GM19099 (cell line): ENCODE measurements around the gene GAB2.

ENCODE experiments used
- POLR2A ChIP-seq: IDR thresholded peaks from 3 replicates; pipeline ENCODE4 v1.6.1; 2011; ENCODE audit warnings: low read depth; ENCODE audit not compliant: insufficient read length; ENCODE audit errors: extremely low read depth

The GAB2 gene

GRCh38 chr11:78201096-78201818 is 216.4 kb downstream of the GAB2 start:
- no peak for TF ChIP-seq POLR2A

GRCh38 chr11:78200553-78200952 is 217.1 kb downstream of the GAB2 start:
- TF ChIP-seq POLR2A: no peak

DNA sequence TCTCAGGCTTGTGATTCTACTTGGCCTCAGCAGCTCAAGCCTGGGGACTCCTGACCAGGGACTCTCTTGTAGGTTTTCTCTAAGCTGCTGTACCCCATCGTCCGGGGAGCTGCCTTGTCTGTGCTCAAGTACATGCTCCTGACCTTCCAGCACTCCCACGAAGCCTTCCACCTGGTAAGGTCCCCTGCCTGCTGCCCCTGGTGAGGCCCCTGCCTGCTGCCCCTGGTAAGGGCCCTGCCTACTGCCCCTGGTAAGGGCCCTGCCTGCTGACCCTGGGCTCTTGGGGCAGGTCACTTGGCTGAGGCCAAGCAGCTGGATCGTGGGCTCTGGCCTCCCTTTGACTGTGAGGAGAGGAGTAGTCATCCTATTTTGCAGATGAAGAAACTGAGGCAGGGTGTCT is 217.6 kb downstream of the GAB2 start:
- no peak for TF ChIP-seq POLR2A

DNA sequence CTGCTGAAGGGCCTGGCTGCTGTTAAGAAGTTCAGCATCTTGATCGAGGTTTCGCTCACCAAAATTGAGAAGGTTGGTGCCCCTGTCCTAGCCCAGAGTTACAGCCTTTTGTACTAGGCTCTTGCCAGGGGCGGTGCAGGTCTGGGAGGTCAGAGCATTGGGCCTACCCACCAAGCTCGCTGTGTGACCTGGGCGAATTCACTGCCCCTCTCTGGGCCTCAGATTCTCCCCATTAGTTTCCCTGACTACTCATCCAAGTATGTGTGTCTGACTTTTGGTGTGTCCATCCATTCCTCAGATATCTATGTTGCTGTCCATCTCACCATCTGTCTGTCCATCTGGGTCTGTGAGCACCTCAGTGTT is 218.0 kb downstream of the GAB2 start:
- TF ChIP-seq POLR2A: no peak

GRCh38 chr11:78199015-78199652 is 218.5 kb downstream of the GAB2 start:
- TF ChIP-seq POLR2A: no peak

- no peak for TF ChIP-seq POLR2A
Observed at GRCh38 chr11:78197816-78198215, 219.8 kb downstream of the GAB2 start.

DNA sequence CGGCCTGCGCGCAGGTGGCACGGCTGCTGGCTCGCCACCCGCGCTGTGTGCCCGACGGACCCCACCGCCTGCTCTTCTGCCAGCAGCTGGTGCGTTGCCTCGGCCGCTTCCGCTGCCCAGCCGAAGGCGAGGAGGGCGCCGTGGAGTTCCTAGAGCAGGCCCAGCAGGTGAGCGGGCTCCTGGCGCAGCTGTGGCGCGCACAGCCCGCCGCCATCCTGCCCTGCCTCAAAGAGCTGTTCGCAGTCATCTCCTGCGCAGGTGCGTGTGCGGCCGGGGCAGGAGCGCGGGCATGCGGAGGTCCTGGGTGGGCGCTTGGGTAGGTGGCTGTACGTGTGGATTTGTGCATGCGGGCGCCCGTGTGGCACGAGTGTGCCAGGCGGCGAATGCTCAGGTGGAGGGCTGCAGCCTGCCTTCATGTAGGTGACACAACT is 220.9 kb downstream of the GAB2 start:
- no peak for TF ChIP-seq POLR2A

DNA sequence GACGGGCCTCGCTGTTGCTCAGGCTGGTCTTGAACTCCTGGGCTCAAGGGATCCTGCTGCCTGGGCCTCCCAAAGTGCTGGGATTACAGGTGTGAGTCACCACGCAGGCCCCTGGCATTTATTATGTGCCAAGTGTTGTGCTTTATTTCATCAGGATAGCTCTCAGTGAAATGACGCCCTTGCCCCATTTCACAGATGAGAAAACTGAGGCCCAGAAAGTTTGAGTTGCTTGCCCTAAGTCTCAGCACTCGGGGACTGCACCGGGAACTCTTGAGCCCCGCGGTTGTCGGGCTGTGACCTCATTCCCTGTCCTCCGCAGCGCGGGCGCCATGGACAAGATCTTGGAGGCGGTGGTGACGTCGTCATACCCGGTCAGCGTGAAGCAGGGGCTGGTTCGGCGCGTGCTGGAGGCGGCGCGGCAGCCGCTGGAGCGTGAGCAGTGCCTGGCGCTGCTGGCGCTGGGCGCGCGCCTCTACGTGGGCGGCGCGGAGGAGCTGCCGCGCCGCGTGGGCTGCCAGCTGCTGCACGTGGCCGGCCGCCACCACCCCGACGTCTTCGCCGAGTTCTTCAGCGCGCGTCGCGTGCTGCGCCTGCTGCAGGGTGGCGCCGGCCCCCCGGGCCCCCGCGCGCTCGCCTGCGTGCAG is 221.6 kb downstream of the GAB2 start:
- no peak for TF ChIP-seq POLR2A

DNA sequence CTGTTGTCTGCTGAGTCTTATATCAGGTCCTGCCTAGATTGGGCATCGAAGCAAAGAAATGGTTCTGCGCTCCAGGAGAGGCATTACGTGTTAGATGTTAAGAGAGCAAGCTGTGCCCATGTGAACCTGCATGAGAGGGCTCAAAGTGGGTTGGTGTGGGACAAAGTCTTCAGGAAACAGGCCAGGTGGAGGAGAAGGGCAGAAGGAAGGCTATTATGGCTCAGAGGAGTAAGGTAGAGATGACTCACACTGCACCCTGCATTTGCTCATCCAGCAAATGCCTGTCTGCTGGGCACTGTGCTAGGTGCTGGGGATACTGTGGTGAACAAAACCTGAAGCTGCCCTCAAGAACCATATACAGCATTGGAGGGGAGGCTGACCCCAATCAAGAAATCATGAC is 223.1 kb downstream of the GAB2 start:
- TF ChIP-seq POLR2A: no peak

GRCh38 chr11:78193806-78194205 is 223.8 kb downstream of the GAB2 start:
- no peak for TF ChIP-seq POLR2A

GRCh38 chr11:78192911-78193351 is 224.7 kb downstream of the GAB2 start:
- no peak for TF ChIP-seq POLR2A

DNA sequence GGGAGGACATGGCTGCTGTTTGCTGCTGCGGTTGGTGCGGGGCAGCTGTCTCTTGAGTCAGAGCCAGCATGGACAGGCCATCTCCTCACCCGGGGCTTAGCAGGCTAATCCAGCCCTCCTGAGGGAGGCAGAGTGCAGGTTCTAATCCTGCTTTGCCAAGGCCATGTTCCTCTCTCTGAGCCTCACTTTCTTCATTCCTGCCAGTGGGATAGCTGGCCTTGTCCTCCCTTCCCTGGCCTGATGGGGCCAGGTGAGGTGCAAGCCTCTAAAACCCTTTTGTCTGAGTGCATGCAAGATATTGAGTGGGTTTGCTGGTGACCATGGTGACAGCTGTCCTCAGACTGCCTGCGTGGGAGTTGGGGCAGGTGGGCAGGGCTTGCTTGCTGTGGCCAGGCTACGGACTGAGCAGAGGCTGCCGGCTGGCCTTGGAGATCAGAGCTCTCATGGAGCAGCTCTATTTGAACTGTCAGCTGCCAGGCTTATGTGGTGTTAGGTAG is 225.3 kb downstream of the GAB2 start:
- TF ChIP-seq POLR2A: no peak

- TF ChIP-seq POLR2A: no peak
Observed at GRCh38 chr11:78190871-78191538, 226.6 kb downstream of the GAB2 start.

DNA sequence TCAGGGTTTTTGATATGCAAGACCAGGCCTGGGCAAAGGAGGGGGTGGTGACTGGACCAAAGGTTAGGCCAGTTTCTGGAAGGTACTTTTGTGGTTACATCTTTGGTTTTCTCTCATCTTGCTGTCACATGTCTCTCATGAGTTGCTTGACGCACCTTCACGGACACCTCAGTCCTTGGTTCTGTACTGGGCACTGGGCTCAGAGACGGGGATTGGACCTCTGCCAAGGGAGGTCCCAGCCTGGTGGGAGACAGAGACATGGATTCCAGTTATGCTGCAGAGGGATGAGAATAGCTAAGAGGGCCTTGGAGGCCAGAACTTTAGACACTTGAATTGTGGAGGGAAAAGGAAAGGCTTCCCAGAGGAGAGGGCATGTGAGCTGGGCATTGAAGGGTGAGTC is 227.2 kb downstream of the GAB2 start:
- TF ChIP-seq POLR2A: no peak

DNA sequence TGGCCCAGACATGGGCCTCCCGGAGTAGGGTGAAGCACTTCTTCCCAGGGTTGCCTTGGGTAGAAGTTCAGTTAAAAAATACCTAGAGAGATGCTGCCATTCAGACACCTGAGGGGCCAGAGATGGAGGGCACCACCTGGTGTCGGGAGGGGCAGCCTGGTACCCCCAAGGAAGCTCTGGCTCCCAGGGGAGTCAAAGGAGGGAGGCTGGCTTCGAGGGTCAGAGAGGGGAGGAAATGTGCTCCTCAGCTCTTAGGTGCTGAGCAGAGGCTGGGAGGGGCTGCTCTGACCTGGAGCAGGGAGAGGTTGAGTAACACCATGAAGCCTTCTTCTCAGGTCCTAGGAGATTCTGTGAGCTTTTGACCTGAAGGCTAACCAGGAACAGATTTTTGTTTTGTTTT is 227.8 kb downstream of the GAB2 start:
- TF ChIP-seq POLR2A: no peak
